ENCODE measurements around the gene TUG1.

- no peak for TF ChIP-seq CTCF (IDR thresholded peaks at IDR 0.05; ENCODE audit: low read length)
- TF ChIP-seq EZH2 (optimal IDR thresholded peaks at IDR 0.05; ENCODE audit: low read depth, low read length) = no peak
These were observed 46.9 kb upstream of the TUG1 start for GRCh38 chr22:30922151-30922611.

All from MM.1S (cell line).